GM12875 (cell line): ENCODE measurements around the gene TCF7.
"Not testable (repeated sequence)": the region's sequence is repeated elsewhere in the genome, so short reads cannot be mapped to it uniquely, and the experiment has no call there.

Experiments used
- H3K4me3 ChIP-seq: one replicate; pipeline ENCODE4 v1.5.1; 2011; ENCODE audit warnings: low read depth, low read length, control low read depth
- TF ChIP-seq, protein P1 (sequence below): IDR thresholded peaks from 2 replicates; pipeline ENCODE4 v1.5.1; 2011; ENCODE audit warnings: low read depth, mild to moderate bottlenecking, control low read depth, inconsistent platforms, low read length, moderate library complexity, borderline replicate concordance; ENCODE audit not compliant: insufficient read depth

TCF7 gene

DNA sequence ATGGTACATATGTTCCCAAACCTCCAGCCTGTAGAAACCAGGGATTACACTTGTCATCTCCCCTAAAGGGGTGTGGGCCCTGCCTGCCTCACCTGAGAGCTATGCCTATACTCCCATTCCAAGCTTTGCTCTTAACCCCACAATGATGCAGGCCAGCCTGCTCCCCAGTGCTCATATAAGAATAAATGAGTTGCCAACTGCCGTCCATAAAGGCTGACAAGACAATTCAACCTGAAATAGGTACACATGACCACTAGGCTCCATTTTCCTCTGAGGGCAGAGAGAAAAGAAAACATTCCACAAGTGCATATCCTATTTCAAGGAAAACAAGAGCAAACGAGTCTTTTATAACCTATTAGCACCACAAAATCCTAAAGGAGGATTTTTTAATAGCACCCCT is 33.8 kb downstream of the TCF7 start:
- TF ChIP-seq, protein P1, sequence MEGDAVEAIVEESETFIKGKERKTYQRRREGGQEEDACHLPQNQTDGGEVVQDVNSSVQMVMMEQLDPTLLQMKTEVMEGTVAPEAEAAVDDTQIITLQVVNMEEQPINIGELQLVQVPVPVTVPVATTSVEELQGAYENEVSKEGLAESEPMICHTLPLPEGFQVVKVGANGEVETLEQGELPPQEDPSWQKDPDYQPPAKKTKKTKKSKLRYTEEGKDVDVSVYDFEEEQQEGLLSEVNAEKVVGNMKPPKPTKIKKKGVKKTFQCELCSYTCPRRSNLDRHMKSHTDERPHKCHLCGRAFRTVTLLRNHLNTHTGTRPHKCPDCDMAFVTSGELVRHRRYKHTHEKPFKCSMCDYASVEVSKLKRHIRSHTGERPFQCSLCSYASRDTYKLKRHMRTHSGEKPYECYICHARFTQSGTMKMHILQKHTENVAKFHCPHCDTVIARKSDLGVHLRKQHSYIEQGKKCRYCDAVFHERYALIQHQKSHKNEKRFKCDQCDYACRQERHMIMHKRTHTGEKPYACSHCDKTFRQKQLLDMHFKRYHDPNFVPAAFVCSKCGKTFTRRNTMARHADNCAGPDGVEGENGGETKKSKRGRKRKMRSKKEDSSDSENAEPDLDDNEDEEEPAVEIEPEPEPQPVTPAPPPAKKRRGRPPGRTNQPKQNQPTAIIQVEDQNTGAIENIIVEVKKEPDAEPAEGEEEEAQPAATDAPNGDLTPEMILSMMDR, result no peak
- H3K4me3 ChIP-seq, result no peak overlapping the region

DNA sequence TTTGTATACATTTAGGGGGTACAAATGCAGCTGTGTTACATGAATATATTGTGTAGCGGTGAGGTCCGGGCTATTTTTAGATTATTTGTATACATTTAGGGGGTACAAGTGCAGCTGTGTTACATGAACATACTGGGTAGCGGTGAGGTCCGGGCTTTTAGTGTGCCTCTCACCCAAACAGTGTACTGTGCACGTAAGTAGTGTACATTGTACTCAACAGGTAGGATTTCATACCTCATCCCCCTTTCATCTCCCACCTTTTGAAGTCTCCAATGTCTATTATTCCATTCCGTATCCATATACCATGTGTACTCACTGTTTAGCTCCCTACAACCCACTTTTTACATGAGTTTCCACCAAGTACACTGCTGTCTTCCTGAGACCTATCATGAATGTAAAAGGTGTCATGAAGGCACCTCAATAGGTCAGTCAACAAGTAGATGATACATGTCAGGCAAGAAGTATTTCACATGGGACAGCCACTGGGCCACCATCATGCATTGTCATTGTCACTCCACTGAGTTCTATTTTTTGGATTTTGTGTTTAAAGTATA is 34.6 kb downstream of the TCF7 start:
- H3K4me3 ChIP-seq, result no peak overlapping the region
- TF ChIP-seq, protein P1, result no peak

DNA sequence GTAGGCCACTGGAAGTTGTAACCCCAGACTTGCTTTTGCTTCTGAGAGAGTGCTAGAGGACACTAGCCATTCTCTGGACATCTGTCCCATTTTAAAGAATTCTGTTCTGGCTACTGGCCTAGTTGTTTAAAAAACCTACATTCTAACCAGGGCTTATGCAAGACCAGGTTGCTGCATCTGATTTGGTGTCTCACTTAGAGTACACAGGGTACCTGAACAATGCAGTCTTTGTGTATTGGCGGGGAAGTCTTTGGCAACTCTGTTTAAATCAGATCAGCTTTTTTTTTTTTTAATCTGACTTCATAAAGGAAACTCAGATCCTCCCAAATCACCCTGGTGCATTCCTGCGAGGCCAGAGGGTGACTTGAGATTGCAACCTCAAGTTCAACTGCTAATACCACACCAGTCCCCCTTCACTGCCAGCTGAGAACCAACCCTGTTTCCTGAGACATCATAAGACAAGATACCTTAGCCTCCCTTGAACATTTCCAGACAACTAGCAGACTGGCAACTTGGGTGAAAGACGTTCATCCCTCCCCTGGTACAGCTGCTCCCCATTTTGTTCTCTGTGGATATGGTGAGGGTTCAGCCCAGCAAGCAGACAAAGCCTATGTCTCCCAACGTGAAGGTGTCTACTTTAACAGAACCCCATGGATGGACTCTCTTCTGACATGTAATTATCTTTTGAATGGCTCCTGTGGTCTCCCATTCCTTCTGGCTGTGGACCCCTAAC is 35.3 kb downstream of the TCF7 start:
- TF ChIP-seq, protein P1, result no peak
- H3K4me3 ChIP-seq, result no peak overlapping the region

DNA sequence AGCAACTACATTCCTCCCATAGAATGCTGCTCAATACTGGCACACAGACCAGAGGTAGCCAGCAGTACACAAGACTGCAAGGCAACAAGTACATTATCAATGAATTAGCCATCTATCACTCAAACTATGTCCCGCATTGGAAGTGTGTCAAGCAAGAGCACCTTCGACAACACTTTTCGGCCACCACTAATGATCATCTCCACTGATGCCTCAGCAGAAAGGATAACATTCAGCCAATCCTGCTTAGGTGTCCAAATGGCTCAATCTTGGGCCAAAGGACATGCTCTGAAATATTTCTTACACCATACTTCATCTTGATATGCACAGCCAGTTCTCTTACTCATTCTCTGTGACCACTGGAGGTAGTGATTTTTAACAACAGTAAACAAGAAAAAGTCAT is 37.2 kb downstream of the TCF7 start:
- no peak overlapping the region for H3K4me3 ChIP-seq
- TF ChIP-seq, protein P1, result no peak

DNA sequence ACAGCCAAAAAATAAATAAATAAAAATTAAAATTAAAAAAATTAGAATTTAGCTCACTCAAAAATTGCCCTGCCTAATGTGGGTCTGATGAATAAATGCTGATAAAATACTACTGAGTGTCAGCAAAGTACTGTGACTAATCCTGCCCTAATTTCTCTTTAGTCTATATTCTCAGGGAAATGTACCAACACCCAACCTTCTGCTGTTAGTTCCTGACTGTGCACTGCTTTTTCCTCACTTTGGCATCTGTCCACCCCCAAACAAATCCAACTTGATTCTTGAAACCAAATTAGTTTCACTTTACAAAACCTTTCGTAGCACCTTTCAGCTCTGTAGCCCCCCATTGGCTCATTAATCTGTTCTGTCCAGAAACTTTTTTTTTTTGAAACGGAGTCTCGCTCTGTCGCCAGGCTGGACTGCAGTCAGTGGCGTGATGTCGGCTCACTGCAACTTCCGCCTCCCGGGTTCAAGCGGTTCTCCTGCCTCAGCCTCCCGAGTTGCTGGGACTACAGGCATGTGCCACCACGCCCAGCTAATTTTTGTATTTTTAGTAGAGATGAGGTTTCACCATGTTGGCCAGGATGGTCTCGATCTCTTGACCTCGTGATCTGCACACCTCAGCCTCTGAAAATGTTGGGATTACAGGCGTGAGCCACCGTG is 37.8 kb downstream of the TCF7 start:
- H3K4me3 ChIP-seq, result not testable (repeated sequence)

DNA sequence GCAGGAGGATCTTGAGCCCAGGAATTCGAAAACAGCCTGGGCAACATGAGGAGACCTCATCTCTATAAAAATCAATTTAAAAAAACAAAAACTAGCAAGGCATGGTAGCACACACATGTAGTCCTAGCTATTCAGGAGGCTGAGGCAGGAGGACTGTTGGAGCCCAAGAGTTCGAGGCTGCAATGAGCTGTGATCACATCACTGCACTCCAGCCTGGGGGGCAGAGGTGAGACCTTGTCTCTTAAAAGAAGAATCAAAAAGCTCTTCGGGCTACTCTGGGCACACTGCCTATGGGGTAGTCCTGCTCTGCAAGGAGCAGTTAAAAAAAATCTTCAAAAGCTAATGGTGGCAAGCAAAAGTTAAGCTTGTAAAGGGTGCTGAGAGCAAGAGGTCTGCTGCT is 38.8 kb downstream of the TCF7 start:
- TF ChIP-seq, protein P1, result no peak
- H3K4me3 ChIP-seq, result no peak overlapping the region

DNA sequence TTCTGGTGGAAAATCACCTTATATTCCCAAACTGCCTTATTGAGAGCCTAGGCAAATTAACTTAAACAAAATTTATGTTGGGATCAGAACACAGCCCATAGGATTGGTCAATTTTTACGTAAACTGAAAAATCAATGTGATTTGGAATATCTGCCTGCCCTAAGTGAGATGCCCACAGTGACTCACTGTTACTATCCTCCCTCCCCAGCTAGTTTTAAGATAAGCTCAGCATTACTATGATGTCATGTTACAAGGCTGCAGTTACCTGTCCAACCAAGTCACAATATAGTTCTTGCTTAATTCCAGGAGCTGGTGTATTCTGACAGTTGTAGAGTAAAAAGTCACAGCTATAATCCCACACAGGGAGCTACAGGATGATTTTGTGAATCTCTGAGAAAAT is 39.2 kb downstream of the TCF7 start:
- TF ChIP-seq, protein P1, result no peak
- no peak overlapping the region for H3K4me3 ChIP-seq
